ENCODE measurements around the gene OTOP2.

Gene OTOP2, protein sequence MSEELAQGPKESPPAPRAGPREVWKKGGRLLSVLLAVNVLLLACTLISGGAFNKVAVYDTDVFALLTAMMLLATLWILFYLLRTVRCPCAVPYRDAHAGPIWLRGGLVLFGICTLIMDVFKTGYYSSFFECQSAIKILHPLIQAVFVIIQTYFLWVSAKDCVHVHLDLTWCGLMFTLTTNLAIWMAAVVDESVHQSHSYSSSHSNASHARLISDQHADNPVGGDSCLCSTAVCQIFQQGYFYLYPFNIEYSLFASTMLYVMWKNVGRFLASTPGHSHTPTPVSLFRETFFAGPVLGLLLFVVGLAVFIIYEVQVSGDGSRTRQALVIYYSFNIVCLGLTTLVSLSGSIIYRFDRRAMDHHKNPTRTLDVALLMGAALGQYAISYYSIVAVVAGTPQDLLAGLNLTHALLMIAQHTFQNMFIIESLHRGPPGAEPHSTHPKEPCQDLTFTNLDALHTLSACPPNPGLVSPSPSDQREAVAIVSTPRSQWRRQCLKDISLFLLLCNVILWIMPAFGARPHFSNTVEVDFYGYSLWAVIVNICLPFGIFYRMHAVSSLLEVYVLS

DNA sequence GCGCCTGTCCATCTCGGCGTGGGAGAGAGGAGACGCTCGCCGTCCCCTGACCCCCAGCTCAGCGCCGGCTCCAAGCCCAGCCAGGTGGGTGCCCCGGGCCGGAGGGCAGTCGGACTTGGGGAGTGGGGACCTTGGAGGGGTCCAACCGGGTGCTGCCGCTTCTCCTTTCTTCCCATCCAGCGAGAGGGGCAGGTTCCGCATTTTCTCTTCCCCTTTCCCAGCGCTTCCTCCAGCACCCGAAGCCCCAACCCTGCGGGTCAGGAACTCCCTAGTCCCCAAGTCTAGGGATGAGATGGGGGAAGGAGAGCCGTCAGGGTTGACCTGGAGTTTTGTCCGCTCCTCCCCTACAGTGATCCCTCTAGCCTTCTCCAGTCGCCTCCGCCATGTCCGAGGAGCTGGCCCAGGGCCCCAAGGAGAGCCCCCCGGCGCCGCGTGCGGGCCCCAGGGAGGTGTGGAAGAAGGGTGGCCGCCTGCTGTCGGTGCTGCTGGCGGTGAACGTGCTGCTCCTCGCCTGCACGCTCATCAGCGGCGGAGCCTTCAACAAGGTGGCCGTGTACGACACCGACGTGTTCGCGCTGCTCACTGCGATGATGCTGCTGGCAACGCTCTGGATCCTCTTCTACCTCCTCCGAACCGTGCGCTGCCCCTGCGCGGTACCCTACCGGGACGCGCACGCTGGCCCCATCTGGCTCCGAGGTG lies at the start of gene OTOP2:
OTOP2 (plus strand) TSS at position 24 of the 699 bp plus-strand sequence; CDS start at position 384, 360 bp downstream.
- DNase-seq: peak; percentile 42

DNA sequence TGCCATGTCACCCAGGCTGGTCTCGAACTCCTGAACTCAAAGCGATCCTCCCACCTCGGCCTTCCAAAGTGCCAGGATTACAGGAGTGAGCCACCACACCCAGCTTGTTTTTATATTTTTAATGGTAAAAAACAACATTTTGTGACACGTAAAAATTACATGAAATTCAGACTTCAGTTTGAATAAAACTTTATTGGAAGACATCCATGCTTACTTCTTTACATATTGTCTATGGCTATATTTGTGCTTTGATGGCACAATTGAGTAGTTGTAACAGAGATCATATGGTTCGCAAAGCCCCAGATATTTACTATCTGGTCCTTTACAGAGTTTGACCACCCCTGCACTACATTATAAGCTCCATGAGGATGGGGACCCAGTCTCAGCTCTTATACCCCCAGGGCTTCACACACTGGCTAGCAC lies 49.4 kb upstream of the OTOP2 start:
- DNase-seq: no peak

DNA sequence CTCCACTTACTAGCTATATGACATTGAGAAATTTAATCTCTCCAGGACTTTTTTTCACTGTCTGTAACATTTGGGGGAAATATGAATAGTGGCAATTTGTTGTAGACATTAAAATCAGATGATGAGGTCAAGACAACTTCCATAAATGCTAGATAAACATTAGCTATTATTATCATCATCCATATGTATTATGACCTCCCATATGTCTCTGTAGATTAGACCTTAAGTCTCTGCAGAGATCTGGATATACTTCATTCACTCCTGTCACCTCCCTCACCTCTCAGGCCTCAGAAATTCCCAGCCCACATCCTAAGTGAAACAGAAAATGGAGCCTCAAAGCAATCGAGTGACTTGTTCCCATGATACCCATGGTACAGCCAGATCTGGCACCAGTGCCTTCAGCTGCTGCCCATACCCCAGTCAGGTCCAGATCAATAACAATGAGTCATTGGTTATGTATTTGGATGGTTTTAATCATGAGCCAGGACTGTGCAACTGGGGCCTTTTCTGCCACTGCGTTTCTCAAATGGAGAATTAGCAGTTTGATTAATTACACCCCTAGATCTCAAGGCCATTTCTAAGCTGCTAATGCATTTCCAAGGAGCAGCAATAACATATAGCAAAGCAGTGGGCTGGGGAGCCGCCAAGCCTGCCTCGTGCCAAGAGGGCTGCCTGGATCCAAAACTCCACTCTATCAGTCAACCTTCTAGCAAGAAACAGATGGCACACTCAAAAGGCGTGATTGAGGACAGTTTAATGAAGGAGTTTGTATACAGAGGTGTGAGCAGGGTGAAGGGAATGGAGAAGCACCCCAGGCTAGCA lies 48.7 kb upstream of the OTOP2 start:
- DNase-seq: peak; percentile 76

DNA sequence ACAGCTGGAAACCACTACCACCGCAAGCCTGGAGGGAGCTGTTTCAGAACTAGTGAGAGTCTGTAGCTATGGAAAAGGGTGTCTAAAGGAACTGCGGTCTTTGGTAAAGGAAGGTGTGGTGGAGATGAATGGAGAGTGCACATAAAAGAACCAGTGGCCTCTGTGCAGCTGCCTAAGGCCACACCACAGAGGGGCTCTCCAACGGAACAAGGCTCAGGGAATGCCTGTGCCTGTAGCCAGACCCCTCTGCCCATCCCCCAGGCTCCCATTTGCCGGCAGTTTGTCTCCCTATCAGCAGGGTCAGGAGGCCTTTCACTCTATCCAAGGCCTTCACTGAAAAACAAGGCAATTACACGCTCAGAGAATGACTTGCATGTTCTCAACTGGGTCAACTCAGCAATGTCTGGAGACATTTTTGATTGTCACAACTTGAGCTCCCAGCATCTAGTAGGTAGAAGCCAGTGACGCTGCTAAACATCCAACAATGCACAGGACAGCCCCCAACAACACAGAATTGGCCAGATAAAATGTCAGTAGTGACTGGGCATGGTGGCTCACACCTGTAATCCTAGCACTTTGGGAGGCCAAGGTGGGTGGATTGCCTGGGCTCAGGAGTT lies 48.0 kb upstream of the OTOP2 start:
- no peak for DNase-seq

DNA sequence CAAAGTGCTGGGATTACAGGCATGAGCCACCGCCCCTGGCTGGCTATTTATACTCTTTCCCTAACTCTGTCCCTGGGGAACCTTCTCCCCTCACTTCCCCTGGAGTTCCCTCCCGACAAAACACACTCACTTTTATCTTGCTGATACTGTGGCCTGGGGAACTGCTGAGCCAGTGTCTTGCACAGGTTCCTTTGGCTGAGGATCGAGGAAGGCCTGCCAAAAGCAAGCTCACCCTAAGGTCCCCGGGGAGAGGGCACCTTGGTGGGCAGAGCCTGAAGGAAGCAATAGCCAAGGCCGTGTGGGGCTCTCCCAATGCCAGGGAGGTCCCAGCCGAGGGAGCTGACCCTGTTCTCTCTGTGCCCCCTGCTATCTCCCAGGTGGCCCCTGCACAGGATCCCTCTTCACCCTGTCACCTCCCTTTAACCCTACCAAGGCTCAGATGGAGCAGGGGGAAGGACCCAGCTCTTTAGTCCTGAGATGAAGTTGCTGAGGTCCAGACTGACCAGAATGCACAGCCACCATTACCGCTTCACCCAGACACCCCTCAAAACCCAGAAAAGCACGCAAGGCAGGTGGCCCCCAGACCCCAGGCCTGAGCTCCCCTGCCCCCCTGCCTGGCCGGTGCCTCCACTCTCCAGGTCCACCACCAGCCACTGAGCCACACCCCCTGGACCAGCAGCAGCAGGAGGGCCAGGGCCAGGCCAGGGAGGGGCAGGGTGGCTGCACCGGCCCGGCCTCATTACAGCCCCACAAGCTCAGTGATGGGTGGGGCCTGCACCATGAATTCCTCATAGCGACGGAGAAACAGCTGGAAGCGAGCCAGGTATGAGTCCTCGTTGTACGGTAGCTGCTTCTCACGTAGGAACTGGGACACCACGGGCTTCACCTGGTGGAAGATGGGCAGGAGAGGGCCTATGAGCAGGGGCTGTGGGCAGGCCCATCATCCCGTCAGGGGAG lies 46.2 kb upstream of the OTOP2 start:
- peak; percentile 70 for DNase-seq

DNA sequence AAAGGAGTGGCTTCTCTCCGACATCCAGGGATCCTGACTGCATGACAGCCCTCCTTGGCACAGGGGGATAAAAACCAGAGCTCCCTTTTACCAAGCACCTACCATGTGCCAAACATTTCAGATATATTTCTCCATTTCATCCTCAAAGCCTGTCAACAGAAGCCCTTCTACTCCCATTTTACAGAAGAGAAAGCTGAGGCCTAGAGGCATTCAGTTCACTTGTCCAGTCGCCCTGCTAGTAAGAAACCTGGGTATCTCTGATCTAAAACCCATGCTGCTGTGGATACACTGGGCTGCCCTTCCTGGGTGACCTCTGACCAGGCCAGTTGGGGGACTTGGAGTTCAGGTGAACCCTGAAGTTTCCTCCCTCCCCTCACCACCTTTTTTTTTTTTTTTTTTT lies 45.4 kb upstream of the OTOP2 start:
- DNase-seq: no peak

DNA sequence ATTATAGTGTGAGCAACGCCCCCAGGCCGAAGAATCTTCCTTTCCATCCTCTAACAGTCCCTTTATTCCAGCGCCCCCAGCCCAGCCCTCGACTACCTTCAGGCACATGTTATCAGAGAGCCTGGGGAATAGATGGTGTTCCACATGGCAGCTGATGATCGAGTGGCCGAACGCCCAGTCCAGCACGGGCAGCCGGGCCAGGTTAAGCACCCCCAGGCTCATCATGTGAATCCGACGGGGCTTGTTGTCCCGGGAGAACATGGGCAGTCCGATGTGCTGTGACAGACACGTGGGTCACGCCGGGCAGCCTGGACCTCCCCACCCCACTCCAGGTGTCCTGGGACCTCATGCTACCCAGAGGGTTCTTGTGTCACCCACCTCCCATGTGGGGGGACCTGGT lies 44.8 kb upstream of the OTOP2 start:
- DNase-seq: no peak

DNA sequence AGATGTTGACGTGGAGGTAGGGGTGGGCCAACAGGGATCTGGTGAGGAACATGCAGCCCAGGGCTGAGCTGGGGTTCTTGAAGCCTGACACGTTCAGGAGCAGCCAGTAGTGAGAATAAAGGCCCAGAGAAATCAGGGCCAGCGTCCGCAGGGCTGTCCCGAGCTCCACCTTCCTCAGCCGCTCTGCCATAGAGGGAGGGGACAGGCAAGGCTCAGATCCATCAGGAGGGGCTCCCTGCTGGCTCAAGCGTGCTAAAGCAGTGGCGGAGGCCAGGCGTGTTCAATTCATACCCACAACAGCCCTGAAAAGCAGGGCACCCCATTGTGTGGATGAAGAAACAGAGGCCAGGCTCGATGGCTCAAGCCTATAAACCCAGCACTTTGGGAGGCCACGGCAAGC lies 43.0 kb upstream of the OTOP2 start:
- DNase-seq: no peak

DNA sequence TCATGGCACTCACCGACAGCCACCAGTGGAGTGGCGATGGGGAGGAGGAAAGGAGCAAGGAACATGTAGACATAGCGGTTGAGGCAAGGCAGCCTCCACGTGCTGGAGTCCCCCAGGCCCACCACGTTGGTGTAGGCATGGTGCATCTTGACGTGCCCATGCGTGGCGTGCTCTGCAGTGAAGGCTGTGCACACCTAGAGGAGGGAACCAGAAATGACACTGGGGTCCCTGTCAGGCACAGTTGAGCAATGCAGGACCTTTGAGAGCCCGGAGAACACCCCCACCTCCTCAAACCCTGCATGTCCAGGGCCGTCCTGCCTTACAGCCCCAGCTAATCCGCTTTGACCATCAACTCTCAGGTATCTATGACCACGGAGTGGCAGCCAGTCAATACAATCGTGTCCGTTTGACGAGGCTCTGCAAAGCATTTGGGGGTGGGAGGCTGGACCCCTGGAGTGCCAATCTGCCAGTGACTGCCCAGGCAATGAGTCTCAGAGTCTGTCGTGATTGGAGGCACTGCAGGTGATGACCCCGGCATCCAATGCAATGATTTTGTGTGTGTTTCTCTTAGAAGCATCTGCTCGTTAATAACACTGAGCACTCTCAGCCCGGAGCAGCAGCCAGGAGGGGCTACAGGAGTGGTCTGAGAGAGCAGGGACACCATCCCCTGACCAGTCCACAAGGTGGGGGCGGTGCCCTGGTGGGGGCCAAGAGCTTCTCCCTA lies 41.4 kb upstream of the OTOP2 start:
- peak; percentile 23 for DNase-seq

DNA sequence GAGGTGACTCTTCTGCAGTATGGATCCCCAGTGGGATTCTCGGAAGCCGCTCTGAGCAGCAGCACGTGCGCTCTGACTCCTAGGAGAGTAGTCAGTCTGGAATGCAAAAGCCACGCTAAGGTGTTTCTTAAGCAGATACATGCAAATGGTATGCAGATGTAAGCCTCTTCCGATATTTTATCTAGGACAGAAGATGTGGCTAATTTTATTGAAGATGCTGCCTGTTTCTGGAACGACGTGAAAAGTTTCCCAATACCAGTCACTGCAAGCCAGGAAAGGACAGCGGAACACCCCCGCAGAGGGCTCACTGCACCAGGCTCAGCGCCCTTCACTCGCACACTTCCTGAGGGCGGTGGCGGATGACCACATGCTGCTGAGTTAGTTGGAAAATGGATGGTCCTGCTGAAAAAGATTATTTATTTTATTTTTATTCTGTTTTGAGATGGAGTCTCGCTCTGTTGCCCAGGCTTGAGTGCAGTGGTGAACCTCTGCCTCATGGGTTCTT lies 40.8 kb upstream of the OTOP2 start:
- DNase-seq: no peak

DNA sequence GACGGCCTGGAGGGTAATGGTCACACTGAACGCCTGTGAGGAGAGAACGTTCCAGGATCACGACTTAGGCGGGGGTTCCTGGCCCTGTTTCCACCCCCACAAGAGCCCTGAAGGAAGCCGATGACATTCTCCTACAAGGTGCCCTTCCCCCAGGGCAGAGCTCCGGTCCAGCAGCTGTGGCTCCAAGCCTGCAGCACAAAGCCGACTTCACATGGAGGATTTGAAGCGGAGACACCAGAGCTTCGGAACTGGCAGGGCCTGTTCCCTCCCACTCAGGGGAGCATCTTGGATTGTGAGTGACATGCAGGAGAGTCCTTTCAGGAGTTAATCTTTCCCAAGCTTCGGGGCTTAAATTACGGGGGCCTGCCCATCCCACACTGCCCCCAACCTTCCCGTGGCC lies 35.6 kb upstream of the OTOP2 start:
- DNase-seq: no peak

DNA sequence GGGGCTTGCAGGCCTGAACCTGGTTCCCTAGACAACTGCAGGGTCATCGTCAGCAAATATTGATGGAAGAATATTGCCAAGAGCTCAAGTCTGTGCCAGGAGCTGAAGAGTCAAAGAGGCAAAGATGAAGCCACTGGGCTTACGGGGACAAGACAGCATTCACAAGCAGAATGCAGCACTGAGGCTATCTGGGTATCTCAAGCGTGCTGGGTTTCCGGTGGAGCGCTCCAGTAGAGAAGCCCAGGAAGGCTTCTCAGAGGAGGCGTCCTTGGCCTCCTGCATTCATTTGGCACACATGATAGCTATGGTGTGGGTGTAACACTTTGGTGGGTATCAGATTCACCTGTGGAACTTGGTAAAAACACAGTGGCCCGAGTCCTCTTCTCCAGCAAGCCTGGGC lies 33.5 kb upstream of the OTOP2 start:
- no peak for DNase-seq

DNA sequence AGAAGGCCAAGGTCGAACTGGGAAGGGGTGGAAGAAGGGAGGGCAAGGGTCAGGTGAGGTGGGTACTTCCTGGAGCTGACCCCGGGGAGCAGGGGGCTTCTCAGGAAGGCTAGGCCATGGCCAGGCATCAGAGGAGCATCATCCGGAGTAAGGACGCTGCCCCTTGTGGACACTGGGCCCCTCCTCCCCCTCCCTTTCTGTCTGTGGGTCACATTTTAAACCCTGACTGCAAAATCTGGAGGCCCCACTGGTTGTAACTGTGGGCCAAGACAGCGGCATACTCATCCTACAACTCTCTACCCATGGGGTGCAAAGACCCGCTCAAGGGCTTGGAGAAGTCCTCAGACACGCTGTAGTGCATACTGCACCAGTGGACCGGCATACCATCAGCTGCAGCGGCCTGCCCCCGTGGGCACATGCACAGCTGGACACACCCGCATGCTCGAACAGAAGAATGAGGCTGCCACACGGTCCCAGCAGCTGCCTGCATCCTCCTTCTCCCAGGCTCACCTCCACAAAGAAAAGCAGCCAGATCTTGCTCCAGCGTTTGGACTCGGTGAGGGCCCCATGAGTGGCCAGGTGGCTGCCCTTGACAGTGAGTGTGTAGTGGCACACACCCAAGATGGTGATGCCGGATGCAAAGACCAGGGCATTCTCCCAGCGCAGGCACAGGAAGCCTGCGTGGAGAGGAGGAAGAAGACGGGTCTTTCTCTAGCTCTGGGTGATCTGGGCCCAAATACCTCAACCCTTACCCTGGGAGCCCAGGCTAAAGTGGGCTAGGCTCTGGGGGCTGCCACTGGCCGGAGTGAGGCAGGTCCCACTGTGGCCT lies 31.8 kb upstream of the OTOP2 start:
- DNase-seq: no peak

DNA sequence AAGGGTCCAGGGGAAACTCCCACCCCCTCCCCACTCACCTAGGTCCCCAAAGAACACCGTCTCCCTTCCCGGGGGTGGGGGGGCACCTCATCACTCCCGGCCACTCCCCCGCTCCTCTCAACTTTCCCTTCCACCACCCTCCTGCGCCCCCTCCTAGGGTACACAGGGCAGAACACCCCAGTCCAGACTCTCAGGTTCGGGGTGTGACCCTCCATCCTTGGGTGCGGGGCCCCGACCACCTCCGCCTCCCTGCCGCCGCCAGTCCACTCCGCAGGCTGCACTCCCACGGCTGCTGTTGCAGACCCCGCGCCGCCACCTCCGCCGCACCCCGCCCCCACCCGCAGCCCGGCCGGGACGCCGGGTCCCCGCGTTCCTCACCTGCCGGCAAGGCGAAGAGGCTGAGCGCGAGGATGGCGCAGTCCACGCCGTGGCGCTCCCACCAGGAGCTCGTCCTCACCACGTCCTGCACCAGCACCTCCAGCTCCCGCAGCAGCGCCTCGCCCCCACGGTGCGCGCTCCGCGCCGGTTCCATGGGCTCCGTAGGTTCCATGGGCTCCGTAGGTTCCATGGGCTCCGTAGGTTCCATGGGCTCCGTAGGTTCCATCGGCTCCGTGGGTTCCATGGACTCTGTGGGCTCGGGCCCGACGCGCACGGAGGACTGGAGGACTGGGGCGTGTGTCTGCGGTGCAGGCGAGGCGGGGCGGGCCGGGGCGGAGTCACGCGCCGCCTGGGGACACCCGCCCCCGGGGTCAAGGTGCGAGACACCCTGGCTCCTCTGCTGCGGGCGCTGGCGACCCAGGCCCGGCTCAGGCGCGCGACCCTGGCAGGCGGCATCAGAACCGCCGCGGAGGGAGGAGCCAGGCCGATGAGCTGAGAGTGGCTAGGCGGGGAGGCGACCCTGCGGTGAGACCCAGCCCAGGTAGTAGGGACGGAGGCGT lies 30.8 kb upstream of the OTOP2 start, which contains the start of gene FADS6:
FADS6 (minus strand) TSS at position 660 of the 938 bp plus-strand sequence; CDS start at position 622, 38 bp downstream.
- no peak for DNase-seq

DNA sequence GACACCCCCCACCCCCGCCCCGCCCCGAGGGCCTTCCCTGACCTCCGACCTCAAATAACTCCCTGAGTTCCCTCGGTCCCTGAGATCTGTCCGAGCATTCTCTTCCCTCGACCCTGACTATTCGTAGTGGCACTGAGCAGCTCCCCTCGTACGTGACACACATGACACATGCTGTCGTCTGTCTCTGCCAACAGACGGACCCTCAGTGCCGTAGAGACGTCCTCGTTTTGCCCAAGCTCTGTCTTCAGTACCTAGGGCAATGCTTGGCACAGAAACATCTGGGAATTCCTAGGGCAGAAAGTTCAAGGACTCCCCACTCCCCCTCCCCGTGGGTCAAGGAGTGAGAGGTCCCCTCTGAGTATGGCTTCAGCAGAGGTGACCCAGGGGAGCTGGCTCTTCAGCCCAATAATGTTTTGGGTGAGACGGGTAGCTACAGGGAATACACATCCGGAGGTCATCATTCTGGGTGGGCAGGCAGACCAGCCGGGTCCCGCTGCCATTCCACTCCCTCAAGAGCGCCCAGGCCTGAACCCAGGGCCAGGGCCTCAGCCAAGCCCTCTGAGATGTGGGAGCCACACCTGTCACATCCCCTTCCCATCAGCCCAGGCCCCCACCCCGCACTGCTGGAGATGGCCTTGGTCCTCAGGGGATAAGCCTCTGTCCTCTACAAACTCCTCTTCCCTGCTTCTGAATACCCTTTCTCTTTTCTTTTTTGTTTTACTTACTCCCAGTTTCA lies 30.0 kb upstream of the OTOP2 start:
- no peak for DNase-seq

DNA sequence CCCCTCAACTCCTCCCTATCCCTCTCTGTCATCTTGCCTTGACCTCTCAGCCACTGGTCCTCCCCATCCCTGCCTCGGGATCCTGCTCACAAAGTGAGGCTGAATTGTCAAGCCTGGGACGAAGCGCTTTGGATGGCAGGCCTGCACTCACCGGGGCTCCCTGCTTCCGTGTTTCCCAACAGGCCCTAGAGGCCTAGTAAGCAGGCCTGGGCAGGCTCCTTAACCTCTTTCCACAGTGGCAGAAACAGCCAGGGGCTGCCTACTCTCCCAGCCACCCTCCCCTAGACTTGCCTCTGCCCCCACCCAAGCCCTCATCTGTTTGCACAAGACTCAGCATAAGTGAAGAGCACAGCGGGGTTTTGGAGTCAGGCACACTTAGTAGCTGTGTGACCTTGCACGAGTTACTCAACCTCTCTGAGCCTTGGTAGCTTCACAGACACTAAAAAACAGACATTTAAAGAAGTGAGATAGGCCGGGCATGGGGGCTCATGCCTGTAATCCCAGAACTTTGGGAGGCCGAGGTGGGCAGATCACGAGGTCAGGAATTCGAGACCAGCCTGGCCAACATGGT lies 25.6 kb upstream of the OTOP2 start:
- DNase-seq: peak; percentile 30

DNA sequence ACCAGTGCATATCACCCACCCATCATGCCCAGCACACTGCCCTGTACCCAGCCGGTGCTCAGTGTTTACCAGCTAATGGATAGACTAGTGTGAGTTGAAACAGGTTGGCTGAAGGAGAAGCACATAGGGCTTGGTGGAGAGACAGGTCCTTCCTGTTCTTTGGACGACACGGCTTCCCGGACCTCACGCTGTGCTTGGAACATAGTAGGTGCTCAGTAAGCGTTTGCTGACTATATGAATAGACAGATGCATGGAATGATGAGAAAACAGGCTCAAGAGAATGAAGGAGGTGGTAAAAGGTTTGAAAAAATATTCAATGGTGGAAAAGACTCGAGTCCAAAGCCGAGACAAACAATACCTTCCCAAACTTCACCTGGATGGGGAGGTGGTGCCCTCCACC lies 23.9 kb upstream of the OTOP2 start:
- no peak for DNase-seq
